GM21576 (cell line): ENCODE measurements around the gene CBFA2T3.

Source experiments
- ATAC-seq: cut with Tn5 transposase; IDR thresholded peaks from one replicate; pipeline ENCODE4 v1.9.1; 2021; ENCODE audit warnings: mild to moderate bottlenecking, moderate library complexity; ENCODE audit not compliant: unreplicated experiment

CBFA2T3 gene

GRCh38 chr16:88880226-88881006 is 96.6 kb downstream of the CBFA2T3 start:
- no peak for ATAC-seq

- ATAC-seq = no peak
These were observed 97.3 kb downstream of the CBFA2T3 start for GRCh38 chr16:88879788-88880055.

GRCh38 chr16:88878967-88879787 is 97.8 kb downstream of the CBFA2T3 start:
- ATAC-seq = no peak

- no peak for ATAC-seq
These were observed 98.7 kb downstream of the CBFA2T3 start for GRCh38 chr16:88878356-88878755.

- no peak for ATAC-seq
These were observed 99.3 kb downstream of the CBFA2T3 start for GRCh38 chr16:88877564-88878289.

- no peak for ATAC-seq
These were observed 100.0 kb downstream of the CBFA2T3 start for GRCh38 chr16:88876942-88877526.

GRCh38 chr16:88875703-88876234 is 101.2 kb downstream of the CBFA2T3 start:
- ATAC-seq = no peak

- no peak for ATAC-seq
These were observed 101.9 kb downstream of the CBFA2T3 start for GRCh38 chr16:88874938-88875599.

GRCh38 chr16:88872650-88873331 is 104.2 kb downstream of the CBFA2T3 start:
- ATAC-seq = no peak

GRCh38 chr16:88871730-88872416 is 105.1 kb downstream of the CBFA2T3 start:
- ATAC-seq = no peak

GRCh38 chr16:88871349-88871702 is 105.7 kb downstream of the CBFA2T3 start:
- no peak for ATAC-seq

- no peak for ATAC-seq
These were observed 106.2 kb downstream of the CBFA2T3 start for GRCh38 chr16:88870608-88871348.

GRCh38 chr16:88869673-88869980 is 107.4 kb downstream of the CBFA2T3 start:
- ATAC-seq = no peak

GRCh38 chr16:88868974-88869672 is 107.9 kb downstream of the CBFA2T3 start:
- ATAC-seq = no peak

GRCh38 chr16:88867581-88868246 is 109.3 kb downstream of the CBFA2T3 start:
- no peak for ATAC-seq

GRCh38 chr16:88866151-88866920 is 110.7 kb downstream of the CBFA2T3 start, which contains the start of gene PABPN1L:
Gene PABPN1L, minus strand, starts transcription at chr16:88866660. Its CDS starts 54 bp downstream, at chr16:88866606.
- no peak for ATAC-seq

- ATAC-seq = no peak
These were observed 111.3 kb downstream of the CBFA2T3 start for GRCh38 chr16:88865742-88866141.
